Colonic mucosa (tissue), 4 donors: ENCODE data around the gene ASCC3. TPM values are rescaled to one million over a fixed set of nuclear protein-coding genes. Genes with fewer than 3 reads are reported as not detected.

ENCODE experiments used
- DNase-seq: peaks from one replicate; pipeline ENCODE4 v3.0.0-alpha.2; 2020
- H3K27ac ChIP-seq: fragments of 200-600 bp; one replicate; pipeline ENCODE4 v1.8.0; 2021
- H3K27me3 ChIP-seq: fragments of 200-600 bp; one replicate; pipeline ENCODE4 v1.8.0; 2021
- H3K36me3 ChIP-seq: fragments of 200-600 bp; one replicate; pipeline ENCODE4 v1.8.0; 2021
- H3K4me1 ChIP-seq: fragments of 200-600 bp; one replicate; pipeline ENCODE4 v1.8.0; 2021; ENCODE audit warnings: mild to moderate bottlenecking
- H3K4me3 ChIP-seq: fragments of 200-600 bp; one replicate; pipeline ENCODE4 v1.8.0; 2021
- H3K9ac ChIP-seq, 2 donors: one replicate each; pipeline ENCODE4 v1.7.0; 2013; ENCODE audit warnings: control low read depth in 2 of 2, low read depth in 2 of 2, low read length in 2 of 2
- H3K9me3 ChIP-seq: fragments of 200-600 bp; one replicate; pipeline ENCODE4 v1.8.0; 2021
- CTCF ChIP-seq: fragments of 200-600 bp; IDR thresholded peaks from one replicate; pipeline ENCODE4 v1.8.0; 2022; ENCODE audit warnings: antibody characterized with exemption, mild to moderate bottlenecking
- intact Hi-C: fragments of 100-400 bp; cut with DNase I; formaldehyde crosslinking; loops from one replicate; pipeline ENCODE4 v1.14.1; 2022
- total RNA-seq, 2 donors: library from RNA; stranded (reverse); fragmentation: NEBNext Ultra II Directional in 1 of 2; extraction: Animal tissue kit (Norgen Biotek cat#: 25700) in 1 of 2; gene quantifications; one replicate each; pipeline ENCODE4 v1.2.1, GENCODE V29; 2021
- donor health status: healthy.
- donor health status: DM: no; HTN: no; CAD: no.
- donor health status: DM: no; HTN: no; CAD: no.

ASCC3 gene
- total RNA-seq, 2 donors from 2014 or later, result 33.7 to 41.9 TPM

DNA sequence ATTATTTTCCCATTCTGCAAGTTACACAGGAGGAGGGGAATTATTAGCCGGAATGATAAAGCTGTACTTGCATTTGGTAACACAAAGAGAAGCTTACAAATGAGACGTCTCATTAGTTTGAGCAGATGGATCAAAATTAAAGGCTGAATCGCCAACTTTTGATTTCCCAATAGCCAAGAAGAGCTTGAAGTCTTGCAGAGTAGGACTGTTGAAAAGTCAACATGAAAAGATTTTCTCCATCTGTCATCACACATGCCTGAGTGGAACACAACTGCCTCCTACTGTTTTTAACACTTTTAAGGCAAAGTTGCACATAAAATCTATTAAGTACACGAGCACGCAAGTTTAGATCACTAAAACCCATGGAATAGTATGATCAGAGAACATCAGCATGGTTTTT, 176.2 kb downstream of the ASCC3 start:
- no peak overlapping the region for H3K9ac ChIP-seq
- H3K4me3 ChIP-seq, result no peak overlapping the region
- no peaks in the 10 kb centered on the region for H3K9me3 ChIP-seq
- H3K36me3 ChIP-seq, result no peaks in the 10 kb centered on the region
- TF ChIP-seq CTCF, result no peak
- H3K27ac ChIP-seq, result no peak overlapping the region
- H3K4me1 ChIP-seq, result no peaks in the 10 kb centered on the region
- no peaks in the 10 kb centered on the region for H3K27me3 ChIP-seq
- intact Hi-C loops, result no loop called here
- DNase-seq, result no peak

- Histone ChIP-seq H3K4me3 (no peak overlapping the region), H3K27me3 (no peaks in the 10 kb centered on the region), H3K36me3 (no peaks in the 10 kb centered on the region), H3K9me3 (no peaks in the 10 kb centered on the region), H3K9ac (no peak overlapping the region), H3K27ac (no peak overlapping the region), H3K4me1 (no peaks in the 10 kb centered on the region)
- intact Hi-C loops, result no loop called here
- TF ChIP-seq CTCF, result no peak
- DNase-seq, result no peak
Observed at GRCh38 chr6:100701728-100702127, 179.4 kb downstream of the ASCC3 start.

DNA sequence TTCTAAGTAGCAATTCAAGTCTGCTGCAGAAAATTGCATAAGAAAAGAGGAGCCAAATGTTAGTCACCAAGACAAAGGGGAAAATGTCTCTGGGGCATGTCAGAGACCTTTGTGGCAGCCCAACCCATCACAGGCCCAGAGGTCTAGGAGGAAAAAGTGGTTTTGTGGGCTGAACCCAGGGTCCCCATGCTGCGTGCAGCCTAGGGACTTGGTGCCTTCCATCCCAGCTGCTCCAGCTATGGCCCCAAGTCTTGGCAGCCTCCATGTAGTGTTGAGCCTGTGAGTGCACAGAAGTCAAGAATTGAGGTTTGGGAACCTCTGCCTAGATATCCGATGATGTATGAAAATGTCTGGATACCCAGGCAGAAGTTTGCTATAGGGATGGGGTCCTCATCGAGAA, 181.1 kb downstream of the ASCC3 start:
- Histone ChIP-seq H3K27ac (no peak overlapping the region), H3K27me3 (no peaks in the 10 kb centered on the region), H3K36me3 (no peaks in the 10 kb centered on the region), H3K9ac (no peak overlapping the region), H3K4me1 (no peaks in the 10 kb centered on the region), H3K9me3 (no peaks in the 10 kb centered on the region), H3K4me3 (no peak overlapping the region)
- intact Hi-C loops, result no loop called here
- no peak for DNase-seq
- no peak for TF ChIP-seq CTCF

GRCh38 chr6:100695445-100695844, 185.7 kb downstream of the ASCC3 start:
- Histone ChIP-seq H3K4me3 (no peak overlapping the region), H3K9me3 (no peaks in the 10 kb centered on the region), H3K36me3 (no peaks in the 10 kb centered on the region), H3K27ac (no peak overlapping the region), H3K27me3 (no peaks in the 10 kb centered on the region), H3K4me1 (no peaks in the 10 kb centered on the region), H3K9ac (no peak overlapping the region)
- TF ChIP-seq CTCF, result no peak
- no peak for DNase-seq
- intact Hi-C loops, result no loop called here

DNA sequence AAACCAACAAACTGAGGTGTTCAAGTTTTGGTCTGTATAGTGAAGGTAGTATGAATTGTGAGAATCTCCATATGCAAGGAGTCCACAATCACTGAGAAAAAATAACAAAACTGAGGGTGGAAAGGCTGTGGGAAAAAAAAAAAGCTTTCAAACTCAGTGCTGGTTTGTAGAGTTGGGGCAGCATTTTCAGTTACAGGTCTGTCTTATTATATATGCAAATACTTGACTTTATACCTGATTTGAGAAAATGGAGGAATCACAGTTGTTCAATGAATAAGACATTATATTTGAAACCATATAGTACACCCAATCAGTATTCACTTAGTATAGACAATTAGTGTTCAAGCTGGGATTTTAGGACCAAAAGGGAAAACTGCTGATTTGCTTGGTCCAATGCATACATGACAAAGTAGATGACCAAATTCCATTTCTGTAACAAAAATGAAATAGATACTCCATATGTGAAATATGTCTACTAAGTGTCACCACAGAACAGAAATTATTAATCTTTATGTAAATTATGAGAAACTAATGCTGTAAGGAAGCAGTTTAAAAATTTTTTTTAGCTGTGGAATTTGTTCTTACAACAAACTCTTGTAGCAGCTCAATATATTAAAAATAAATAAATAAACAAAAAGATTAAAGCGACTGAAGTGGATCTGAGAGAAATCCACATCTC, 187.7 kb downstream of the ASCC3 start:
- Histone ChIP-seq H3K4me3 (no peak overlapping the region), H3K9ac (no peak overlapping the region), H3K36me3 (no peaks in the 10 kb centered on the region), H3K9me3 (no peaks in the 10 kb centered on the region), H3K4me1 (no peaks in the 10 kb centered on the region), H3K27ac (no peak overlapping the region), H3K27me3 (no peaks in the 10 kb centered on the region)
- DNase-seq, result no peak
- TF ChIP-seq CTCF, result no peak
- intact Hi-C loops, result no loop called here
